Fibroblast of the aortic adventitia (primary cell): ENCODE data around the gene GAK. TPM values are rescaled to one million over a fixed set of nuclear protein-coding genes. Genes with fewer than 3 reads are reported as not detected.

ENCODE experiments used
- DNase-seq: peaks from one replicate; pipeline ENCODE4 v3.0.0-alpha.2; 2010; ENCODE audit warnings: low read depth
- H3K4me3 ChIP-seq: 2 replicates; pipeline ENCODE4 v1.5.1; 2011; ENCODE audit warnings: low read depth, mild to moderate bottlenecking, control low read depth, low read length, moderate library complexity
- total RNA-seq: library from RNA; depleted of rRNA; stranded (reverse); fragments of >200 nt; gene quantifications from 2 replicates; pipeline ENCODE4 v1.2.3, GENCODE V29; 2012; ENCODE audit warnings: low replicate concordance
- TF ChIP-seq, protein P1 (sequence below): IDR thresholded peaks from 2 replicates; pipeline ENCODE4 v1.5.1; 2011; ENCODE audit warnings: mild to moderate bottlenecking, low read length, control low read depth, inconsistent platforms; ENCODE audit not compliant: insufficient read depth

Gene GAK
- total RNA-seq, 1 donor: 49.4 TPM

DNA sequence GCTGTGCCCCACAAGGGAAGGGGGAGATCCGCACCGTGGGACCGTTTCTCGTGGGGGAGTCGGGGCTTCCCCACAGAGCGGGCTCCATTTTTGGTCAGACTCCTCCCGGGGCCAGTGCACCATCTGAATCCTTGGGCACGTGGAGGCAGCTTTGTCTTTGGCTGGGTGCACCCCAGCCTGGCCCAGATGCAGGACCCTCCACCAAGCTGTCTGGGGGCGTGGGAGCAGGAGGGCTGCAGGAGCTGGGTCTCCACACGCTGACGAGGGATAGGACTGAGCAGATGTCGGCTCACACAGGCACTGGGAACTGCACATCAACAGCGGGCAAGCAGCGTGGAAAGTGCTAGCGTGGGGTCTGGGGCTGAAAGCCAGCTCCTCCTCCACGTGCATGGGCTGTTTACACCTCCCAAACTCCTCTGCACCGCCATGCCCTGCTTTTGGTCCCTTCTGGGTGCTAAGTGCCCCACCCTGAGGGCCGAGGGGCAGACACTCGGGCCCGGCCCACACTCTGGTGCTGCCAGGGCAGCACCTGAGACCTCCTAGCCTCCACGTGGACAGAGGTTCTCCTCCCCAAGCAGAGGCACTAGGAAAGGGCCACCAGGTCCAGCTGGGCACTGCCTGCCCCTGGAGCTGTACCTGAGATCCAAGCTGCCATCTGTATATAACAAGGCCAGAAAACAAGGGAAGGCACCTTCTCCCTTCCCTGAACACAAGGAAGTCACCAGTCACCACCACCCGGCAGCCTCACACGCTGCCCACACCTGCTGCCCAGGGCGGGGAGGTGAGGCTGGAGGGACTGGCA is 27.4 kb upstream of the GAK start:
- DNase-seq: no peak
- TF ChIP-seq, protein P1, sequence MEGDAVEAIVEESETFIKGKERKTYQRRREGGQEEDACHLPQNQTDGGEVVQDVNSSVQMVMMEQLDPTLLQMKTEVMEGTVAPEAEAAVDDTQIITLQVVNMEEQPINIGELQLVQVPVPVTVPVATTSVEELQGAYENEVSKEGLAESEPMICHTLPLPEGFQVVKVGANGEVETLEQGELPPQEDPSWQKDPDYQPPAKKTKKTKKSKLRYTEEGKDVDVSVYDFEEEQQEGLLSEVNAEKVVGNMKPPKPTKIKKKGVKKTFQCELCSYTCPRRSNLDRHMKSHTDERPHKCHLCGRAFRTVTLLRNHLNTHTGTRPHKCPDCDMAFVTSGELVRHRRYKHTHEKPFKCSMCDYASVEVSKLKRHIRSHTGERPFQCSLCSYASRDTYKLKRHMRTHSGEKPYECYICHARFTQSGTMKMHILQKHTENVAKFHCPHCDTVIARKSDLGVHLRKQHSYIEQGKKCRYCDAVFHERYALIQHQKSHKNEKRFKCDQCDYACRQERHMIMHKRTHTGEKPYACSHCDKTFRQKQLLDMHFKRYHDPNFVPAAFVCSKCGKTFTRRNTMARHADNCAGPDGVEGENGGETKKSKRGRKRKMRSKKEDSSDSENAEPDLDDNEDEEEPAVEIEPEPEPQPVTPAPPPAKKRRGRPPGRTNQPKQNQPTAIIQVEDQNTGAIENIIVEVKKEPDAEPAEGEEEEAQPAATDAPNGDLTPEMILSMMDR: no peak
- H3K4me3 ChIP-seq: no peak overlapping the region

DNA sequence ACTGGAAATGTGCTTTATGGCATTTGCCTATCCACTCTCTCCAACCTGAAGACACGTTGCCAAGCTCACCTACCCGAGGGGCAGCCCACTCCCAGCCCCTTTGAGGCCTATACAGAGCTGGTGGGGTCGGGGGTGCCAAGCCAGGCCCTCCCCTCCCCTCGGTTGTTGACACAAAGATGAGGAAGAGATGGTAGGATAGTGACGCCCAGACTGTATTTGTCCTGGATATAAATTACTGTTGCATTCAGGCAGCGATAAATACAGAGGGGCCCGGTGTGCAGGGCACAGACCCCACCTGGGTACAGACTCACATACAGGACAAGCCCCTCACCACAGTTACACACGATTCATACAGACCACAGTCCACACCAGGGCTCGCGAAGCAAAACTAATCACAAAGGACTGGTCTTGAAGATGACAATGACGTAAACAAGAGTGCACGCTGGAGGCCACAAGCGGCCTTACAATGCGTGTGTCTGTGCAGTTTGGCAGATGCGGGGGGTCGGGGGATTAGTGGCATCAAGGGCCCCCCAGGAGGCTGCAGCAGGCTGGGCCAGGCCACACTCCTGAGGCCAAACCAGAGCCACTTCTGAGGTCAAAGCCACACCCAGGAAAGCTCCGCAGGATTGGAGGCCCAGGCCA is 26.7 kb upstream of the GAK start:
- DNase-seq: no peak
- TF ChIP-seq, protein P1: no peak
- H3K4me3 ChIP-seq: no peak overlapping the region

DNA sequence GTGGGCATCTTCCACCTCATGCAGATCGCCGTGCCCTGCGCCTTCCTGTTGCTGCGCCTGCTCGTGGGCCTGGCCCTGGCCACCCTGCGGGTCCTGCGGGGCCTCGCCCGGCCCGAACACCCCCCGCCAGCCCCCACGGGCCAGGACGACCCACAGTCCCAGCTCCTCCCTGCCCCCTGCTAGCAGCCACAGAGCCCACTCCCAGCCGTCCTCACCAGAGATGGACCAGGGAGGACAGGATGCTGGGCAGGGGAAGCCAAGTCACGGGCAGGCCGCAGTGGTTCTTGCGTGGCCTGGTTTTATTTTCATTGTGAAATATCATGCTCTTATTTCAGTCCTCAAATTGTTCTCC is 26.2 kb upstream of the GAK start:
- TF ChIP-seq, protein P1: no peak
- H3K4me3 ChIP-seq: no peak overlapping the region
- no peak for DNase-seq

DNA sequence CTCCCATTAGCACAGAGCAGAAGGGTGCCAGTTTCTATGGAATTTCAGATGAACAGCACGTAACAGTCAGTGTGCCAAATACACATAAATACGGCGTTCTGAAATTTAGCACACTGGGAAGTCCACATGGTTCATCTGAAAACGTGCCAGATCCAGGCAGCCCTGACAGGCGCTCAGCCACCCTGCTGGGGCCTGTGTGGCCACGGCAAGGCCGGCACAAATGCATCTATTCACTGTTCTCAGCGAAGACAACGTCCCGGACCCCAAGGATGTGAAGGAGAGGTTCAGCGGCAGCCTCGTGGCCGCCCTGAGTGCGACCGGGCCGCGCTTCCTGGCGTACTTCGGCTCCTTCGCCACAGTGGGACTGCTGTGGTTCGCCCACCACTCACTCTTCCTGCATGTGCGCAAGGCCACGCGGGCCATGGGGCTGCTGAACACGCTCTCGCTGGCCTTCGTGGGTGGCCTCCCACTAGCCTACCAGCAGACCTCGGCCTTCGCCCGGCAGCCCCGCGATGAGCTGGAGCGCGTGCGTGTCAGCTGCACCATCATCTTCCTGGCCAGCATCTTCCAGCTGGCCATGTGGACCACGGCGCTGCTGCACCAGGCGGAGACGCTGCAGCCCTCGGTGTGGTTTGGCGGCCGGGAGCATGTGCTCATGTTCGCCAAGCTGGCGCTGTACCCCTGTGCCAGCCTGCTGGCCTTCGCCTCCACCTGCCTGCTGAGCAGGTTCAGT is 25.6 kb upstream of the GAK start:
- H3K4me3 ChIP-seq: no peak overlapping the region
- TF ChIP-seq, protein P1: no peak
- no peak for DNase-seq

DNA sequence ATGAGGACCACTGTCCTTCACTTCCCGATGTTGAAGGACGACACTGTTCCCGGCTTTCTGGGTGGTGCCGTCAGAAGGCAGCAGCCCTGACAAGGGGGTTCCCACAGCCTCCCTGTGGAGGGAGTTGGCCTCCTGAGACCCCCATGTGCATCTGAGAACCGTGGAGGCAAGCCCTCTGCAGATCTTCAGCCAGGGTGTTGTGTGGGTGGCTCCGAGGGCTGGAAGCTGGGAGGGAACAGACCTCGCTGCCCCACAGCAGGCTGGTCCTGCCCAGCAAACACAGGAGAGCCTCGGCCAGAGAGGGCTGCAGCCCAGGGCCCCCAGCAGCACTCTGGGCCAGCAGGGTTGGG is 25.1 kb upstream of the GAK start:
- H3K4me3 ChIP-seq: no peak overlapping the region
- TF ChIP-seq, protein P1: no peak
- DNase-seq: no peak

DNA sequence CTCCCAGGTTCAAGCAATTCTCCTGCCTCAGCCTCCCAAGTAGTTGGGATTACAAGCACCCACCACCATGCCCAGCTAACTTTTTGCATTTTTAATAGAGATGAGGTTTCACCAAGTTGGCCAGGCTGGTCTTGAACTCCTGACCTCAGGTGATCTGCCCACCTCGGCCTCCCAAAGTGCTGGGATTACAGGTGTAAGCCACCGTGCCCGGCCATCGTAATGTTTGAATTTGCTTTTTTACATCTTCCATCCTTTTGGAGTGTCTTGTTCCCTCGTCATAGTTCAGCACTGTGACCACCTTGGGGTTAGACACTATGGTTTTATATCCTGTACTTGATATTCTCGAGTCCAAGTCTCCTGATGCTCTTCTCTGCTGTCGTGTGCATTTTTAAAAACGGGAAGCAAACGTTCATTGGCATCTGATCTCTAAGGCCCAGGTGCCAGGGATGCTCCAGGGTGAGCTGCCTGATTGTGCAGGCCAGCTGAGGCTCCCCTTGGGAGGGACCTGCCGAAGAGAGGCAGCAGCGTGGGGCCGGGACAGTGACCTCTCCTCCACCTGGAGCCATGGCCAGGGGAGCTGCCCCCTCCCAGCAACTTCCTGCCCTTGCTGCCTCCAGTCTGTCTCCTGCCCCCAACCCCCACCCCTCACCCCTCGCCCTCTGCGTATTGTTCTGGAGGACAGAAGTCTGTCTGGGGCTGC is 24.6 kb upstream of the GAK start:
- no peak overlapping the region for H3K4me3 ChIP-seq
- no peak for DNase-seq
- TF ChIP-seq, protein P1: no peak
